NCI-H1694 treated with DMSO at 0.1 percent for 48 hours (cell line): Measurements from ENCODE around the gene RAP1GAP2.
A peak's percentile ranks its signal among the peaks of the same experiment; 100 is the strongest.

Experiments used
- DNase-seq: peaks from one replicate; lab custom pipeline; 2025; lab: John Stamatoyannopoulos, UW

Gene RAP1GAP2

GRCh38 chr17:2911755-2912111 lies 115.5 kb downstream of the RAP1GAP2 start:
- no peak for DNase-seq

GRCh38 chr17:2912754-2913153 lies 116.5 kb downstream of the RAP1GAP2 start:
- DNase-seq: no peak

GRCh38 chr17:2916461-2916860 lies 120.2 kb downstream of the RAP1GAP2 start:
- no peak for DNase-seq

DNA sequence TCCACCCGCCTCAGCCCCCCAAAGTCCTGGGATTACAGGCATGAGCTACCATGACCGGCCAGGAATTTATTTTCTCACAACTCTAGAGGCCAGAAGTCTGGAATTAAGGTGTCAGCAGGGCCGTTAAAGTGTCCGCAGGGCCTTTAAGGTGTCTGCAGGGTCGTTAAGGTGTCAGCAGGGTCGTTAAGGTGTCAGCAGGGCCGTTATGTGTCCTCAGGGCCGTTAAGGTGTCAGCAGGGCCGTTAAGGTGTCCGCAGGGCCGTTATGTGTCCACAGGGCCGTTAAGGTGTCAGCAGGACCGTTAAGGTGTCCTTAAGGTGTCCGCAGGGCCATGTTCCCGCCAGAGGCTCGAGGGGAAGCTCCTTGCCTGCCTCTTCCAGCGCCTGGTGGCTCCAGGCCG lies 125.2 kb downstream of the RAP1GAP2 start:
- DNase-seq: no peak

DNA sequence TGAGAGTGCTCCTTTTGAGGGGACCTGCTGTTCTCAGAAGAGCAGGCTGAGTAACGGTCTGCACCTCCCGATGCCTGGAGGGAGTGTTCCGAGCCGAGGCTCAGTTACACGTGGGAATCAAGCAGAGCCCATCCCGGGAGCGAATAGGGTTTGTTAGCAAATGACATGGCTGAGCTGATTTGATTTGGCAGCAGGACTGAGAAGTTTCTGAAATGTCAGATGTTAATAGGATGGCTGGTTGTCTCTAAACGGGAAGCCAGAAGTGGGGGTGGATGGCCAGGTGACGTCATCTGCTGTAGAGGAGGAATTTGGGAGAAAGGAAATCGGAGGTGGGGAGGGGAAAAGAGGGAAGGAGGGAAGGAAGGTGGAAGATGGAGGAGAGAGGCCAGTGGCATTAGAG lies 128.0 kb downstream of the RAP1GAP2 start:
- no peak for DNase-seq

DNA sequence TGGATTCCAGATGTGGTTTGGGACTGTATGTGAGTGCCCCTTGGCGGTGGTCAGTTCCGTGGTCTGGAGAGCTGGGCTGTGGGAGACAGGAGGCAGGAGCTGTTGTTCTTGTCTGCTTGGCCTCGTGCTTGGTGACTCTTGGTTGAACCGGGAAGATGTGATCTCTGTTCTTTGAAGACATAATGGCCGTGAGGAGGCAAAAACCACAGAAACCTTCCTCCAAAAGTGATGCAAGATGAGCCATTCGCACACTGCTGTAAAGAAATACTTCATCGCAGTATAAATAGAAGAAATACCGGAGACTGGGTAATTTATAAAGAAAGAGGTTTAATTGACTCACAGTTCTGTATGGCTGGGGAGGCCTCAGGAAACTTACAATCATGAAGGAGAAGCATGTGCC lies 128.8 kb downstream of the RAP1GAP2 start:
- no peak for DNase-seq

GRCh38 chr17:2926019-2926650 lies 129.9 kb downstream of the RAP1GAP2 start:
- DNase-seq: no peak

DNA sequence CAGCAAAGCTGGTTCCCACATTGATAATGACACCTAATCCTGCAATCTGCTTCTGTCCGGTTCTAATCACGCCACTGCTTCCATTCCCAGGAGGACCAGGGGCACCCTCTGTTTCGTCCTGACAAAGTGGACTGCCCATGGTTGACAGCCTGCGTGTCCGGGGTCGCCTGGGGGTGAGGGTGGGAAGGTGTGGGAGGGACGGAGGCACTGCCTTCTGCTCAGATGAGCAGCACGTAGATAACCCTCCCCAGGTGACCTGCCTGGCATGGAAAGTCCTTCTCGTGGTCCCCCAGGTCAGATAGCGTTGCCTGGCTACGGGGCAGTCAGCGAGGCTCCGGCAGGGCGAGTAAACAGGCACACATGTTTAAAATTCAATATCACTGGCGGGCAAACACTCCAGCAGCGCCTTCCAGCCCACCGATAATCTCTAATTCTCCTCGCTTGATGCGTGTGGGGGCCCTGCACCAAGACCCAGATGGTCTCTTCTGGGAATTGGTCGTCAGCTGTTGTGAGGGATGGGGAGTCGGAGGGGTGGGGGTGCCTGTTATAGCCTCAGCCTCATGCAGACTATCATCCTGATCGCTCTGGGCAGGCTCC lies 132.2 kb downstream of the RAP1GAP2 start:
- DNase-seq: no peak

DNA sequence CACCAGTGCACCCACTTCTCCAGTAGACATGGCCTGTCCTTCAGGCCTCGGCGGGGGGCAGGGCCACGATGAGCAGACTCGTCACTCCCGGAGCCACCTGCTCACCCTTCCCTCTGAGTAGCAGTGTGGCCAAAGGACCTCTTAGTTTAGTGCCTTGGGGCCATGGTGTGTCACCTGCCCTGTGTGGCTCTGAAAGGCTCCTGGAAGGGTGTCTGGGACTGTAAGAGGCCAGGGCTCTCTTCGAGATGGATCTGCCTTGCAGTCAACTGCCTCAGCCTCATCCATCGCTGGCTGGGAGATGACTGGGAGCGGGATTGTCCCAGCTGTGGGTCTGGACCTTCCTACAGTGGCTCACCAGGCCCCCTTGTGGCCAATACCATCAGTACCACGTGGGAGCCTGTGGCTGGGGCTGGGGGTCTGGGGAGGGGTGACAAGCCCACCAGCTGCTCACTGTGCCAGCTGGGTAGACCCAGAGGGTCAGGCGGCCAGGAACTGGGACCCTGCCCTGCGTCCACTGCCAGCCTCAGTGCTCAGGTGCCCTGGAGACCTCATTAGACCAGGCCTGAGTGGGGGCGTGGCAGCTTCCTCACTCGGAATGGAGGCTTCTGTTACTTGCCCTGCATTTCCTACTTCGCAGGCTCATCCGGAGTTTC lies 133.8 kb downstream of the RAP1GAP2 start:
- peak; percentile 57 for DNase-seq

DNA sequence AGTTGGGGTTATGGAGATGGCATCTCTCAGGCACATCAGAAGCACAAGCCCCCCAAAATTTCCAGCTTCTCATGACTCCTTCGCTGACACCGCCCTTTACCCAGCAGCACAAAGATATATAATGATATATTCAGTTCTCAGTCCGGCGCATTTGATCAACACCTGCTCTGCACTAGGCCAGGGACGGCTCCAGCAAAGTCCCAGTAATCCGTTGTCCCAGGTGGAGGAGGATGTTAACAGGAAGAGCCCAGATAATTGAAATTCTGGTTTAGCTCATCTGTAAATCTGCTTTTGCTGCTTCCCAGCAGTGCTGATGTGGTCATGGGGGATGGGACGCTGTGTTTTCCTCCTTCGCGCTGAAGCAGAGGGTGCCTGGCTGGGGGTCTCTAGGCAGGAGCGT lies 135.6 kb downstream of the RAP1GAP2 start:
- no peak for DNase-seq

DNA sequence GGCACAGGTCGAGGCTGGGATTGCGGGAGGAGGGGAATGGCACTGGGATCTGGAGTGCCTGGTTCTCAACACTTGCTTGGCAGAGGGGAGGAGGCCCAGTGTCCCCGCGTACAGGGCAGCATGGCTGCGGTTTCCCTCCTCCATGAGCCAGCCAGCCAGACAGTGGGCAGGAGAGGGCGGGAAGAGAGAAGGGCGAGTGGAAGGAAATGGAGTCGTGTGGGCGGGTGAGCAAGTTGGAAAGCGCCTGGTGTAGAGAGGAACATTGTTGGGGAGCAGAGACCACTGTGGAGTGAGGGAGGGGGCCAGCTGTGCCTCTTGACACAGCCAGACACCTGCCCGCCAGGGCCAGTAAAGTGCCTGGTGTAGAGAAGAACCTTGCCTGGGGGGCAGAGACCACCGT lies 136.7 kb downstream of the RAP1GAP2 start:
- no peak for DNase-seq

- no peak for DNase-seq
Observed at GRCh38 chr17:2933606-2934005, 137.4 kb downstream of the RAP1GAP2 start.

DNA sequence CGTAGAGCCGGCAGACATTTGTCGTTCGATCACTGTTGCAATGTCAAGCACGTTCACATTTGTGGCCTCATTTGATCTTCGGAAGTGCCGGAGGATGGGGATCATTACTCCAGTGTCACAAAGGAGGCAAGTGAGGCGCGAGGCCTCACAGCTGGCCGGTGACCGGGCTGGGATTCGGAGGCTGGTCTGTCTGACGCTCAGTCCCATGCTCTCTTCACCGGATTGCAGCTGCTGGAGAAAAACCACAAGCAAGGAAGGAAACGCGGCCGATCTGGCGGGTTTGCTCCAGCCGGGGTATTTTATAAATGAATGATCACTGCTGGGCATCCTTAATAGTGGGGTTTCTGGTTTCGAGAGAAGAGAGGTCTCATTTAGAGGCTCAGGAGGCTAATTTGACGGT lies 139.4 kb downstream of the RAP1GAP2 start:
- no peak for DNase-seq

GRCh38 chr17:2936351-2936750 lies 140.1 kb downstream of the RAP1GAP2 start:
- no peak for DNase-seq

GRCh38 chr17:2936771-2937321 lies 140.6 kb downstream of the RAP1GAP2 start:
- no peak for DNase-seq

GRCh38 chr17:2937331-2938003 lies 141.2 kb downstream of the RAP1GAP2 start:
- DNase-seq: peak; percentile 11

DNA sequence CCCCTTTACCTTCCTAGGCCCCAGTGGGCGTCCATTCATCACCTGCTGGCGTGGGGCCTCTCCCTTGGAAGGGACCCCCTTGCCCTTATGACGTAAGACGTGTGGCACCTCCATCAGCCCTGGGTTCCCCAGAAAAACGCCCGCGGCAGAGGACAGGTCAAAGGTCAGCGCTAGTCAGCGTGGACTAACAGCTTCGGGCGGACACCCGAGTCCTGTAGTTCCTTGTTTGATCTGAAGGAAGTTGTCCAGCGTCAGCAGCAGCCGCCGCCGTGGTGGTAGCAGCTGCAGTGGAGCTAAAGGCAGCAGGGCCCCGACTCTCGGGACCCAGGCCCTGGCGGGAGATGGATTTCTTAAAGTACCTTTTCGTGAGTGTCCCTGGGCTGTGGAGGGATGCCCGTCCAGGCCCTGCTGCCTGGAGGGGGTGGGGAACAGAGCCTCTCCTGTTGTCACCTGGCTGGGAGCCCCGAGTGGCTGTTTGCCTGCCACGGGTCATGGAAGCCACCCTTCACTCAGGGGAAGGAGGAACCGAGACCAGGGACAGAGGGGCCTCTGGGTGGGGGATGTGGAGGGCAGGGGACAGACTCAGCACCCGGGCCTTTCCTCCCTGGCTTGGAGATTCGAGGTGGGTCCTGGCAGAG lies 143.6 kb downstream of the RAP1GAP2 start:
- no peak for DNase-seq

DNA sequence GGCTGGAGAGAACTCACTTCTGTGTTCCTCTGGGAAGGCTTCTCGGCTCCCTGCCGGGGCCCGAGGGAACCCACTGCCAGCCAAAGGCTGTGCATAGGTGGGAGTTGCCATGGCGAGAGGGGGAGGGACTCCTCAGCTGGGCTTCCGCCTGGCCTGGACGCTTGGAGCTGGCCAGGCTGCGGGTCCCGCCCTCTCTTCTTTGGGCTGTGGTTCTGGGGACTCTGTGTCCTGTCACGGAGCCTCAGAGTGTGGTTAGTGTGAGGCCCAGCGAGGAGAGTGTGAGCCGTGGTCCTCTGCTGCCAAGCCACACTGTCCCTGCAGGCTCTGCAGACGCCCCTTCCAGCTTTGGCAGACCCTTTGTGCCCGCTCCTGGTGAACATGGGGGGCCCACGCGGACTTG lies 144.1 kb downstream of the RAP1GAP2 start:
- DNase-seq: no peak

DNA sequence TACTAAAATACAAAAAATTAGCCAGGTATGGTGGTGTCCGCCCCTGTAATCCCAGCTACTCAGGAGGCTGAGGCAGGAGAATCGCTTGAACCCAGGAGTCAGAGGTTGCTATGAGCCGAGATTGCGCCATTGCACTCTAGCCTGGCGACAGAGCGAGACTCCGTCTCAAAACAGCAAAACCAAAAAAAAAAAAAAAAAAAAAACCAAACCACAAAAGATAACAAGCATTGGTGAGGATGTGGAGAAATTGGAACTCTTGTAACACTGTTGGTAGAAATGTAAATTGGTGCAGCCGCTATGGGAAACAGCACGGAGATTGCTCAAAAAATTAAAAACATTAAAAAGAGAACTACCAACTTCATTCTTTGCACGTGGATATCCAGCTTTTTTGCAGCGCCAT lies 147.7 kb downstream of the RAP1GAP2 start:
- DNase-seq: no peak

DNA sequence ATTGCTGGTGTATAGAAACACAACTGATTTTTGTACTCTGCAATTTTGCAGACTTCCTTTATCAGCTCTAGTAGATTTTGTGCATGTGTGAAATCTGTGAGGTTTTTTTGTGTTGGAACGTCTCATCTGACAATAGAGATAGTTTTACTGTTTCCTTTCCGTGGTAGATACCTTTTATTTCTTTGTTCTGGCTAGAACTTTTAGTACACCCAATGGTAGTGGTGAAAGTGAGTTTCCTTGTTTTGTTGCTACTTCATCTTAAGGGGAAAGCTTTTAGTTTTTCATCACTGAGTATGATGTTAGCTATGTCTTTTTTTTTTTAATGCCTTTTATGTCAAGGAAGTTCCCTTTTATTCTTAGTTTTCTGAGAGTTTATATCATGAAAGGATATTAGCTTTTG lies 149.1 kb downstream of the RAP1GAP2 start:
- DNase-seq: no peak

DNA sequence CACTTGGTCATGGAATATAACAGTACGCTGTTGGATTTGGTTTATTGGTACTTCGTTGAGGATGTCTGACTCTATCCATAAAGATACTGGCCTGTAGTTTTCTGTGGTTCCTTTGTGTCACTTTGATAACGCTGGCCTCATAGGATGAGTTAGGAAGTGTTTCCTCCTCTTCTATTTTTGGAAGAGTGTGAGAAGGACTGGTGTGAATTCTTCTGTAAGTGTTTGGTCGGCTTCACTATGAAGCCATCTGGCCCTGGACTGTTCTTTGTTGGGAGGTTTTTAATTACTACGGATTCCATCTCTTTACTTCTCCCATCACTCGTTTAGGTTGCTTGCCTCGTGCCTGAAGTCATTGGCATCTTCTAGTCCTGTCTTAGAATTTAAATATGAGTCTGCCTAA lies 149.9 kb downstream of the RAP1GAP2 start:
- no peak for DNase-seq

- no peak for DNase-seq
Observed at GRCh38 chr17:2947588-2947950, 151.3 kb downstream of the RAP1GAP2 start.
